Measurements from ENCODE around the gene VN1R2. TPM values are rescaled to one million over a fixed set of nuclear protein-coding genes. Genes with fewer than 3 reads are reported as not detected.
A peak's percentile ranks its signal among the peaks of the same experiment; 100 is the strongest.
"Not testable (repeated sequence)": the region's sequence is repeated elsewhere in the genome, so short reads cannot be mapped to it uniquely, and the experiment has no call there.

VN1R2 gene
- total and polyA plus RNA-seq, 2 experiments from 2014 or later, result not detected

- TF ChIP-seq ETS1 (IDR thresholded peaks at IDR 0.05), result no peak
- TF ChIP-seq EZH2 (IDR thresholded peaks at IDR 0.05; ENCODE audit: low read depth, unreplicated experiment), result no peak
- no peak for TF ChIP-seq CREB1 (CRISPR knock-in tag; IDR thresholded peaks at IDR 0.05; ENCODE audit: low read depth)
Measured at GRCh38 chr19:53294786-53295441, 36.8 kb downstream of the VN1R2 start (continued).

GRCh38 chr19:53301341-53301740 lies 43.2 kb downstream of the VN1R2 start:
- H4K20me1 ChIP-seq (replicated peaks; ENCODE audit: insufficient read depth); H3K36me3 Mint-ChIP-seq (ENCODE audit: low read depth): not testable (repeated sequence)

GRCh38 chr19:53308339-53308811 lies 50.3 kb downstream of the VN1R2 start:
- no peak overlapping the region for H3K27ac Mint-ChIP-seq
- peak; percentile 96 for DNase-seq (ENCODE audit: low spot score)
- peak; percentile 96 for ATAC-seq
- no peak overlapping the region for H3K27ac ChIP-seq (ENCODE audit: low read depth)
- H3F3A ChIP-seq (replicated peaks; ENCODE audit: low read depth), result no peaks in the 10 kb centered on the region
- peak overlapping the region; percentile 76 for H2AFZ ChIP-seq
- no peaks in the 10 kb centered on the region for H3K79me2 ChIP-seq (replicated peaks; ENCODE audit: insufficient read depth)
- H3K36me3 ChIP-seq (ENCODE audit: insufficient read depth), result no peaks in the 10 kb centered on the region
- no peak for TF ChIP-seq ZNF462 (CRISPR knock-in tag; IDR thresholded peaks at IDR 0.05)
- TF ChIP-seq ZNF114 (CRISPR knock-in tag; IDR thresholded peaks at IDR 0.05), result no peak
- no peak for TF ChIP-seq EZH2 (IDR thresholded peaks at IDR 0.05; ENCODE audit: low read depth, unreplicated experiment)
- TF ChIP-seq CTCF (conservative IDR thresholded peaks at IDR 0.05; ENCODE audit: low read depth in 2 of 2), result peak; percentile 90 to 92
- TF ChIP-seq ETS1 (IDR thresholded peaks at IDR 0.05), result no peak
- no peak for TF ChIP-seq CREB1 (CRISPR knock-in tag; IDR thresholded peaks at IDR 0.05; ENCODE audit: low read depth)
- TF ChIP-seq POLR2AphosphoS5 (IDR thresholded peaks at IDR 0.05; ENCODE audit: low read depth), result no peak
- peaks cover 5% of the 10 kb centered on the region; the same call in 2 of the 3 replicates for H3K9me3 Mint-ChIP-seq
- H3K4me1 Mint-ChIP-seq, result peaks cover 2% of the 10 kb centered on the region; the same call in 2 of the 3 replicates
- no peaks in the 10 kb centered on the region for H3K9me2 ChIP-seq (ENCODE audit: insufficient read depth)
- peak overlapping the region; percentile 58 for H3K4me3 Mint-ChIP-seq
- no peaks in the 10 kb centered on the region for H3K4me1 ChIP-seq (ENCODE audit: insufficient read depth)
- H3K27me3 Mint-ChIP-seq (ENCODE audit: insufficient read depth, low read depth, poor library complexity), result peaks cover 5% of the 10 kb centered on the region
- peak overlapping the region; percentile 55 for H3K4me3 ChIP-seq
- peaks cover 32% of the 10 kb centered on the region for H3K27me3 ChIP-seq (ENCODE audit: insufficient read depth)
- H3K4me2 ChIP-seq, result peak overlapping the region; percentile 83
- no peaks in the 10 kb centered on the region for H4K20me1 ChIP-seq (replicated peaks; ENCODE audit: insufficient read depth)
- H3K36me3 Mint-ChIP-seq (ENCODE audit: low read depth), result no peaks in the 10 kb centered on the region; the same call in 2 of the 3 replicates

More at GRCh38 chr19:53301341-53301740, 43.2 kb downstream of the VN1R2 start:
- H3K27ac ChIP-seq (ENCODE audit: low read depth); DNase-seq (ENCODE audit: low spot score); H3K4me3 ChIP-seq; H3K79me2 ChIP-seq (replicated peaks; ENCODE audit: insufficient read depth); H3K27ac Mint-ChIP-seq; H3K4me1 ChIP-seq (ENCODE audit: insufficient read depth); H3K4me2 ChIP-seq; H3K9me2 ChIP-seq (ENCODE audit: insufficient read depth); H3K4me1 Mint-ChIP-seq; H3K4me3 Mint-ChIP-seq; H3K27me3 ChIP-seq (ENCODE audit: insufficient read depth); H3K36me3 ChIP-seq (ENCODE audit: insufficient read depth); H3F3A ChIP-seq (replicated peaks; ENCODE audit: low read depth); H2AFZ ChIP-seq; H3K27me3 Mint-ChIP-seq (ENCODE audit: insufficient read depth, low read depth, poor library complexity): not testable (repeated sequence)
- H3K9me3 Mint-ChIP-seq, result peaks cover 27% of the 10 kb centered on the region
- ATAC-seq, result peak; percentile 92
